Cerebellar nuclear complex (tissue), 1 donor: Measurements from ENCODE around the gene MCOLN3.
"Not testable (repeated sequence)": the region's sequence is repeated elsewhere in the genome, so short reads cannot be mapped to it uniquely, and the experiment has no call there.

Experiments
- DNase-seq, 2 experiments: peaks; one replicate each; lab custom pipeline; 2025; lab: John Stamatoyannopoulos, UW

MCOLN3 gene

GRCh38 chr1:85047472-85048295, 616 bp downstream of the MCOLN3 start:
- no peak for DNase-seq

DNA sequence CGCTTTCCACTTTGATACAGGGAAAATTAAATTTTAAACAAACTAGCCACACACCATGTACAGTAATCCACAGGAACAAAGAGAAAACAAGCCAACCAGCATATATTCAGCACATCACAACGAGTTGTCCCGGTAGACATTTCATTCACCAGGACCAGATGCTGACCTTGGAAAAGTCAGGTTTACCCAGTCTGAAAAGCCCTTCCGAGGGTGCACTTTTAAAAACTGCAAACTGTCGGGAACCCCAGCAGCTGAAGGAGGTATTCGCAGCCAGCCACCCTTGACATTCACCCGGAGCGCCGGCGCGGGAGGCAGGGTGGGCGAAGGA, 1.2 kb downstream of the MCOLN3 start:
- no peak for DNase-seq

GRCh38 chr1:85042413-85042812, 5.9 kb downstream of the MCOLN3 start:
- DNase-seq = no peak

- no peak for DNase-seq
Measured at GRCh38 chr1:85041793-85042192, 6.5 kb downstream of the MCOLN3 start.

- no peak for DNase-seq
Measured at GRCh38 chr1:85033221-85033620, 15.1 kb downstream of the MCOLN3 start.

DNA sequence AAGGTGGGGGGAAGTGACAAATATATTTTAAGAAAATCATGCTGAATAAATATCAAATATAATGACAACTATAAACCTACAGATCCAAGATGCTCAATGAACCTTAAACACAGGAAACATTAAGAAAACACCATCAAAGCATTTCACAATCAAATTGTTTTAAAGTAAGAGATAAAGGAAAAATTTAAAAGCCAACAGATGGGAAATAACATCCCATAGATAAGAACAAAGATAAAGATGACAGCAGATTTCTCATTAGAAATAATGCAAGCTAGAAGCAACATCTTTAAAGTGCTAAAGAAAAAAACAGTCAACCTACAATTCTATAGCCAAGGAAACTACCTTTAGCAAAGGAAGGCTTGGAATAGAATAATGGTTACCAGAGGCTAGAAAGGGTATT, 17.8 kb downstream of the MCOLN3 start:
- DNase-seq = no peak

DNA sequence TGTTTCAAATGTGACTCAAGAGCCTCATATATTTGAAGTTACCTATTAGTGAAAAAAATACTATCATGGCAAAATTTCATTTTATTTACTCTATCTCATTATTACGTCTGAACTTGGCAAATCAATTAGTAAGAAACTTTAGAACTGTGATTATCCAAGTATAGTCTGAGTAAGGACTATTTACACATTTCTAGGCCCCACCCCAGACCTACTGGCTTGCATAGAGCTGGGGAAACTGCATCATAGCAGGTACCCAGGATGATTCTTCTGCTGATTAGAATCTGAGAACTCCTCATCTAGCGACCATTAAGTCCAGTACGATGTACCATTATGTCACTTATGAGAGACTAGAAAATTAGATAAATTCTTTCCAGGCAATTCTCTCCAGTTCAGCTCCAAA, 20.1 kb downstream of the MCOLN3 start:
- DNase-seq = no peak

DNA sequence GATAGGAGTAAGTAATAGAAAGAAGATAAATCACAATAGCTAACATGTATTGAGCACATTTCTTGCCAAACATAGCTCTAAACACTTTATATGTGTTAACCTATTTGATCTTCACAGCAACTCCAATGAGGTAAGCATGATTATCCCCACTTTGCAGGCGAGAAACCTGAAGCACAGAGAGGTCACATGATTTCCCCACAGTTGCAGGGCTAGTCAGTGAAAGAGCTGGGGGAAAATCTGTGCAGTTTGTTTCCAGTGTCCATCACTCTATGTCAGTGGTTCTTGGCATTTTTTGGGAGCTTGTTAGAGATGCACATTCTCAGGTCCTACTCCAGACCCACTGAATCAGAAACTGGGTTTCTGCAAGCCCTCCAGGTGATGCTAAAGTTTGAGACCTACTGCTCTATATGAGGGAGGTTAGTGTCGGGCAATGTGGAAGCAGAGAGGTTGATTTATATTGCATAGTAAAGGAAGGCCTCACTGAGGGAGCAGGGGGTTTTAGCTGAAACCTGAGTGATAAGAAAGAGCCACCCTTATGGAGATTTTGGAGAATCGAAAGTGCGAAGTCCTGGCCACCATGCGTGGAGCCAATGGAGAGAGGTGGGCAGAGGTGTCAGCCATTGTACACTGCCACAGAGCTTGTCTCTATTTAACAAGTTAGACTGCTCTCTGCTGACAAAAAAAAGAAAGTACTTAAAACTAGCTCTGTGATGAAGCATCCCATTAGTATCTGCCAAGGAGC, 20.9 kb downstream of the MCOLN3 start:
- DNase-seq = no peak

DNA sequence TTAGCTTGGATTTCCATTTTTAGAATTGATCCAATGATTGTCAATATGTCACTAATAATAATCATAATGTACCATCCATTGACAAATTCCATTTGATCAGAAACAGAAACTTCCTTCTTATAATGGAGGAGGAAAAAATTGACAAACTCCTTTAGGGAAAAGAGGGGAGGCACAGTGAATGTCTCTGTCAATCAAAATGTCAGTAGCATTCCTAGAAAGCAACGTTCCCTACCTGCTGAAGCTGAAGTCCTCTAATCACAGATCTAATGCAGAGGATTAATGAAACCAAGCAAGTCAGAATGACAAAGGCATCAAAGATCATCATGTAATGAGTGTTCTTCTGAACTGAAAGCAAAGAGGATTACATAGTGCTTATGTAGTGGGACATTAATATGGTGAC, 22.4 kb downstream of the MCOLN3 start:
- DNase-seq = no peak

GRCh38 chr1:85024736-85025135, 23.6 kb downstream of the MCOLN3 start:
- no peak for DNase-seq

DNA sequence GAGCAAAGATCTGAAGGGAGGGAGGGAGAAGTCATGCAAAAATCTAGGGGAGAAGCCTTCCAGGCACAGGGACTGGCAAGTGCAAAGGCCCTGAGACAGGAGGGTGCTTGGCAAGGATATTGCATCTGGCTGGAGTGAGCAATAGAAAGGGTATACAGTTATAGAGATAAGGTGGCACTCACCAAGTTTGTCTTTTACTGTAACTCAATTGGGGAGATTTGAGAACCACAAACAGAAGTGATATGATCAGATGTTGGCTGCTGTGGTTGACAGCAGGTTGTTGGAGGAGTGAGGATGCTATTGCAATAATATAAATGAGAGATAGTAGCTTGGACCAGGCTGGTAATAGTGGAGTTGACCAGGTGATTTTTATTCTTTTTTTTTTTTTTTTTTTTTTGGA, 25.6 kb downstream of the MCOLN3 start:
- DNase-seq = no peak

GRCh38 chr1:85019994-85020393, 28.3 kb downstream of the MCOLN3 start:
- no peak for DNase-seq

DNA sequence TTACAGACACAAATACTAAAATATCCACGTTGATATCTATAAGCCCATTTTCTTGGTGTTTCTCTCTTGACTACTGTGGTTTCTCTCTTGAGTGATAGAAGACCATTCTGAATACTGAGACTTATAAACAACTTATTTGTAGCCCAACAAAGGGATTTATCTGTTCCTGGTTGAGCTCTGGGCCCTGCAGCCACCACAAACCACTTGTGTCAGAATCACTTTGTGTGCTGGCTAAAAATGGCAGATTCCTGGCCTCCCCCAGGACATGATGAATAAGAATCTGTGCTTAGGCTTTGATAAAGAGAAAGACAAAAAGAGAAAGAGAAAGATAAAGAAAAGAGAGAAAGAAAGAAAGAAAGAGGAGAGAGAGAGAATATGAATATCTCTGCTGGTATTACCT, 32.5 kb downstream of the MCOLN3 start:
- DNase-seq = no peak

DNA sequence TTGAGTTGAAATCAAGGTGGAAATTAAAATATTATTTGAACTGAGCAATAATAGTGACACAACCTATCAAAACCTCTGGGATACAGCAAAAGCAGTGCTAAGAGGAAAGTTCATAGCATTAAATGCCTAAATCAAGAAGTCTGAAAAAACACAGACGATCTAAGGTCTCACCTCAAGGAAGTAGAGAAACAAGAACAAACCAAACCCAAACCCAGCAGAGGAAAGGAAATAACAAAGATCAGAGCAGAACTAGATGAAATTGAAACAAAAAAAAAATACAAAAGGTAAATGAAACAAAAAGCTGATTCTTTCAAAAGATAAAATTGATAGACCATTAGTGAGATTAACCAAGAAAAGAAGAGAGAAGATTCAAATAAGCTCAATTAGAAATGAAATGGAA, 42.7 kb downstream of the MCOLN3 start:
- DNase-seq = not testable (repeated sequence)

GRCh38 chr1:85001742-85002141, 46.6 kb downstream of the MCOLN3 start:
- DNase-seq = no peak

DNA sequence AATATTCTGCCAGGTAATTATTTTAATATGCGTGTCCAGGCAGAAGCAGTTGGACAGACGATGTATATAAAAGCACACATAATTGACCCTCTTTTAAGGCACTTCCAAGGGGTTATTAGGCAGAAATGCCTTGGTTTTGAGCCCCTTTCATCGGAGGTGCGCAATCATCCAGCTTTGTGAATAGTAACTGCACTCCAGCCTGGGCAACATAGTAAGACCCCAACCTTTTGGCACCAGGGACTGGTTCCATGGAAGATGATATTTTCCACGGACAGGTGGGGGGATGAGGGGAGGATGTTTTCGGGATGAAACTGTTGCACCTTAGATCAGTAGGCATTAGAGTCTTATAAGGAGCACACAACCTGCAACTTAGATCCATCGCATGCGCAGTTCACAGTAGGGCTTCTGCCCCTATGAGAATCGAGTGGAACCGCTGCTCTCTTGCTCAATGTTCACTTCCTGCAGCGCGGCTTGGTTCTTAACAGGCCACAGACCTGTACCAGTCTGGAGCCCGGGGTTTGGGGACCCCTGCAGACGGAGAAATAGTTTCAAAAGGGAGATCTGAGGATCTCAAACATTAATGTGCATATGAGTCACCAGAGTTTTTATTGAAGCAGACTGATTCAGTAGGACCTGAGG, 49.5 kb downstream of the MCOLN3 start:
- DNase-seq = no peak

- DNase-seq = no peak
Measured at GRCh38 chr1:84997667-84998600, 50.4 kb downstream of the MCOLN3 start.

- DNase-seq = no peak
Measured at GRCh38 chr1:84996846-84997666, 51.2 kb downstream of the MCOLN3 start, which contains the start of gene MCOLN2. Gene MCOLN2, minus strand, starts transcription at chr1:84997113. Its CDS starts 241 bp downstream, at chr1:84996872.

DNA sequence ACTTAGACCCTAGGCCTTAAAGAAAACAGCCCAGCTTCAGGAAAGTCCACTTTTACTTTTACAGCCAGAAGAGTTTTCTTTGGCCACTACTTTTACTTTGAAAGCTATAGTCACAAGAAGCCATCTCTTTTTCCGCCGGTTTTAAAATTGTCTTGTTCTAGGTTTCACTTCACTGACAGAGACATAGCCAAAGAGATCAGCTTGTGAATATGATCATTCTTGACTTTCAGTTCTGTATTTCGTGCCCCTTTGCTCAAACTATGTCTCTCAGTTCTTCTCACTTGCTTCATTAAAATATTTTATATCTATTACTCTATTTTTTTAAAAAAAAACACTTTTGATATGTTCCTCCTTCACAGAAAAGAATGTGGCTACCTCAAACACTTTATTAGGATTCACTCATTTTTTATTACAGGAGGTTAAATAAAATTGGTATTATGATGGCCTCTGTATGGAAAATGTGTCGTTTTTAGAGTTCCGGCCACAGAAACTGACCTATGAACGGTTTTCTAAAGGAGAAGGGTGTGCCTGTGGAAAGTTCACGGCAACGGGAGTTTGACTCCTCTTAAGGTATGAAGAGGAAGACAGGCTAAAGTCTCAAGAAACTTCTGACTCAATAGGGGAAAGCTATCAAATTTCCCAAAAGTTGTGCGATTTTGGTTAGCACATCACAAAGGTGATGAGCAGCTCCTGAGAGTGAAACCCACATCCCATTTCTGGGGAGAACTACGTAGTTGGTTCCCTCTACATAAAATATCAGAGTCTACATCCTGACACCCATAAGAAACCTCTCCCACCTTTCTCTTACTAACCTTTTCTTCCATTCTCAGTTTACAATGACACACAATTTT, 52.6 kb downstream of the MCOLN3 start:
- no peak for DNase-seq
